HepG2 (cell line): ENCODE data around the gene TUFM. TPM values are rescaled to one million over a fixed set of nuclear protein-coding genes. Genes with fewer than 3 reads are reported as not detected.

ENCODE experiments used
- KDM1A ChIP-seq: IDR thresholded peaks from 2 replicates; pipeline ENCODE4 v1.6.1; 2016; ENCODE audit warnings: missing compliant biosample characterization
- KLF16 ChIP-seq, 2 experiments: sonication (generic) in 1 of 2; formaldehyde crosslinking in 1 of 2; IDR thresholded peaks; 2 replicates each; pipeline versions ENCODE4 v1.6.1 to v1.8.0; 2016 to 2023; ENCODE audit warnings: missing genetic modification reagents in 2 of 2, missing compliant biosample characterization in 1 of 2
- KLF9 ChIP-seq: IDR thresholded peaks from 2 replicates; pipeline ENCODE4 v1.6.1; 2016; ENCODE audit warnings: low read depth
- ZBTB7A ChIP-seq: sonication (generic); formaldehyde crosslinking; IDR thresholded peaks from 2 replicates; pipeline ENCODE4 v1.8.0; 2022; ENCODE audit warnings: mild to moderate bottlenecking, missing genetic modification reagents
- ZNF101 ChIP-seq: sonication (generic); formaldehyde crosslinking; IDR thresholded peaks from 2 replicates; pipeline ENCODE4 v1.4.0; 2020; ENCODE audit warnings: mild to moderate bottlenecking, low read depth, missing genetic modification reagents, borderline replicate concordance
- ZNF34 ChIP-seq: sonication (generic); formaldehyde crosslinking; IDR thresholded peaks from 2 replicates; pipeline ENCODE4 v1.4.0; 2020; ENCODE audit warnings: mild to moderate bottlenecking, missing genetic modification reagents, borderline replicate concordance
- ZNF749 ChIP-seq: sonication (generic); formaldehyde crosslinking; IDR thresholded peaks from 2 replicates; pipeline ENCODE4 v1.8.0; 2022; ENCODE audit warnings: mild to moderate bottlenecking, missing genetic modification reagents, moderate library complexity, borderline replicate concordance
- polyA plus RNA-seq, 8 experiments: library from polyadenylated mRNA; depleted of rRNA in 3 of 8; stranded (reverse) in 7 of 8; unstranded in 1 of 8; fragments of >200 nt; fragmentation: Illumina TruSeq in 4 of 8; extraction: Trizol in 4 of 8; gene quantifications; 2 replicates each; pipeline versions ENCODE4 v1.2.1 to v1.2.3, GENCODE V29; 2011 to 2016; ENCODE audit warnings: low read depth in 4 of 8, missing spikeins in 1 of 8, mixed read lengths in 1 of 8; ENCODE audit not compliant: insufficient read depth in 1 of 8
- total RNA-seq, 5 experiments: library from RNA; depleted of rRNA; stranded (reverse); fragments of >200 nt; fragmentation: Illumina TruSeq; extraction: Trizol; gene quantifications; 2 replicates each; pipeline ENCODE4 v1.2.3, GENCODE V29; 2016; ENCODE audit warnings: low read depth in 1 of 5
- TF ChIP-seq, protein P1 (sequence below): IDR thresholded peaks from 2 replicates; pipeline ENCODE4 v1.4.0; 2020; ENCODE audit warnings: mild to moderate bottlenecking, missing genetic modification reagents
- TF ChIP-seq, protein P2 (sequence below): sonication (generic); formaldehyde crosslinking; IDR thresholded peaks from 2 replicates; pipeline ENCODE4 v1.8.0; 2022; ENCODE audit warnings: missing genetic modification reagents, mild to moderate bottlenecking, inconsistent platforms, borderline replicate concordance
- TF ChIP-seq, protein P3 (sequence below): sonication (generic); formaldehyde crosslinking; IDR thresholded peaks from 2 replicates; pipeline ENCODE4 v1.9.0; 2022; ENCODE audit warnings: low read depth, missing genetic modification reagents
- TF ChIP-seq, protein P4 (sequence below): sonication (generic); formaldehyde crosslinking; IDR thresholded peaks from 2 replicates; pipeline ENCODE4; 2020; ENCODE audit warnings: missing genetic modification reagents, mild to moderate bottlenecking, borderline replicate concordance
- TF ChIP-seq, protein P5 (sequence below): sonication (generic); formaldehyde crosslinking; IDR thresholded peaks from 2 replicates; pipeline ENCODE4 v1.4.0; 2020; ENCODE audit warnings: missing genetic modification reagents, borderline replicate concordance
- TF ChIP-seq, protein P6 (sequence below): sonication (generic); formaldehyde crosslinking; IDR thresholded peaks from 2 replicates; pipeline ENCODE4 v1.8.0; 2022; ENCODE audit warnings: mild to moderate bottlenecking, missing genetic modification reagents, moderate library complexity

The TUFM gene
- total and polyA plus RNA-seq, 2 of the 13 experiments (the other 11 are each of a cell fraction or from before 2014, with no cell fraction given): 206 to 298 TPM

DNA sequence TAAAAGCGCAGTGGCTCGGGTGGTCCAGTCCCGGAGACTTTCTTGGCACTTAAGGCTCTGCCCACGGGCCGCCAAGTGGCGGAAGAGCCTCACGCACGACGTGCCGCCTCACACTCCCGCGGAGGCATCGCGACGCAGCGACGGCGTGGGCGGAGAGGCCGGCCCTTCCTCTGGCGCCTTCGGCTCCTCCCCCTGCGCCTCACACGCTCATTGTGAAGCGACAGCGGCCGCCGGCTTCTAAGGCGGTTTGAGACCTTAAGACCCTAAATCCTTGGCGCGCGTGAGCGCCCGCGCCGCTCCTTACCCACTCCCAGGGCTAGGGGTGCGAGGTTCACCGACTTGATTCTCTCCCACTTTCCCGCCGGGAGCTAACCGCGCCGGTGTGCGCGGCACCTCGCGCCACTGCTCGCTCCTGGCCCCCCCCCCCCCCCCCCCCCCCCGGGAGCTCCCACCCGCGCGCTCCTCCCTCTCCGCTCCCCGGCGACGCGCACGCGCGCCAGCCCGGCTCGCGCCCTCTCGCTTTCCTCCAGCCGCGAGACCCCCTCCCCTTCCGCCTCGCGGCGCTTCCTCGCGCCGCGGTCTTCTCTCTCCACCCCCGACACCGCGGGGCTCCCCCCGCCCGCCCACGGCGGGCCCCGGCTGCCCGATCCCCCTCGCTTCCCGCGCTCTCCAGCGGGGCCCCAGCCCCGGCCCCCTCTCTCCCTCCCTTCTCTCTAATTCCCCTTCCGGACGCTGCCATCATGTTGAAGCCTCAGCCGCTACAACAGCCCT, 23.4 kb downstream of the TUFM start, which contains the start of gene ATXN2L (continued):
- TF ChIP-seq, protein P1, sequence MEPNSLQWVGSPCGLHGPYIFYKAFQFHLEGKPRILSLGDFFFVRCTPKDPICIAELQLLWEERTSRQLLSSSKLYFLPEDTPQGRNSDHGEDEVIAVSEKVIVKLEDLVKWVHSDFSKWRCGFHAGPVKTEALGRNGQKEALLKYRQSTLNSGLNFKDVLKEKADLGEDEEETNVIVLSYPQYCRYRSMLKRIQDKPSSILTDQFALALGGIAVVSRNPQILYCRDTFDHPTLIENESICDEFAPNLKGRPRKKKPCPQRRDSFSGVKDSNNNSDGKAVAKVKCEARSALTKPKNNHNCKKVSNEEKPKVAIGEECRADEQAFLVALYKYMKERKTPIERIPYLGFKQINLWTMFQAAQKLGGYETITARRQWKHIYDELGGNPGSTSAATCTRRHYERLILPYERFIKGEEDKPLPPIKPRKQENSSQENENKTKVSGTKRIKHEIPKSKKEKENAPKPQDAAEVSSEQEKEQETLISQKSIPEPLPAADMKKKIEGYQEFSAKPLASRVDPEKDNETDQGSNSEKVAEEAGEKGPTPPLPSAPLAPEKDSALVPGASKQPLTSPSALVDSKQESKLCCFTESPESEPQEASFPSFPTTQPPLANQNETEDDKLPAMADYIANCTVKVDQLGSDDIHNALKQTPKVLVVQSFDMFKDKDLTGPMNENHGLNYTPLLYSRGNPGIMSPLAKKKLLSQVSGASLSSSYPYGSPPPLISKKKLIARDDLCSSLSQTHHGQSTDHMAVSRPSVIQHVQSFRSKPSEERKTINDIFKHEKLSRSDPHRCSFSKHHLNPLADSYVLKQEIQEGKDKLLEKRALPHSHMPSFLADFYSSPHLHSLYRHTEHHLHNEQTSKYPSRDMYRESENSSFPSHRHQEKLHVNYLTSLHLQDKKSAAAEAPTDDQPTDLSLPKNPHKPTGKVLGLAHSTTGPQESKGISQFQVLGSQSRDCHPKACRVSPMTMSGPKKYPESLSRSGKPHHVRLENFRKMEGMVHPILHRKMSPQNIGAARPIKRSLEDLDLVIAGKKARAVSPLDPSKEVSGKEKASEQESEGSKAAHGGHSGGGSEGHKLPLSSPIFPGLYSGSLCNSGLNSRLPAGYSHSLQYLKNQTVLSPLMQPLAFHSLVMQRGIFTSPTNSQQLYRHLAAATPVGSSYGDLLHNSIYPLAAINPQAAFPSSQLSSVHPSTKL (CRISPR knock-in tag): peak; percentile 89
- TF ChIP-seq ZBTB7A (CRISPR knock-in tag): peak; percentile 82; the same call in 1 of the 2 replicates
- 0 out of 2 replicates have a peak, but pooled peaks have one; percentile 51 for TF ChIP-seq ZNF34 (CRISPR knock-in tag)
- TF ChIP-seq, protein P2, sequence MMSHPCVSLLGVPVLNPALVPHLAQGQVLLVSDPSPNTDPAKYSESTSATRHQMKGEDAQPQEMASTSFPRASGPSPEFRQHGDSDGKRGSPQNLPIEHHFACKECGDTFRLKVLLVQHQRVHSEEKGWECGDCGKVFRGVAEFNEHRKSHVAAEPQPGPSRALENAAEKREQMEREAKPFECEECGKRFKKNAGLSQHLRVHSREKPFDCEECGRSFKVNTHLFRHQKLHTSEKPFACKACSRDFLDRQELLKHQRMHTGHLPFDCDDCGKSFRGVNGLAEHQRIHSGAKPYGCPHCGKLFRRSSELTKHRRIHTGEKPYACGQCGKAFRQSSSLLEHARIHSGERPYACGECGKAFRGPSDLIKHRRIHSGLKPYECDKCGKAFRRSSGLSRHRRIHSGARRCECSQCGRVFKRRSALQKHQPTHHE (CRISPR knock-in tag): peak; percentile 96; the same call in 1 of the 2 replicates
- TF ChIP-seq, protein P3, sequence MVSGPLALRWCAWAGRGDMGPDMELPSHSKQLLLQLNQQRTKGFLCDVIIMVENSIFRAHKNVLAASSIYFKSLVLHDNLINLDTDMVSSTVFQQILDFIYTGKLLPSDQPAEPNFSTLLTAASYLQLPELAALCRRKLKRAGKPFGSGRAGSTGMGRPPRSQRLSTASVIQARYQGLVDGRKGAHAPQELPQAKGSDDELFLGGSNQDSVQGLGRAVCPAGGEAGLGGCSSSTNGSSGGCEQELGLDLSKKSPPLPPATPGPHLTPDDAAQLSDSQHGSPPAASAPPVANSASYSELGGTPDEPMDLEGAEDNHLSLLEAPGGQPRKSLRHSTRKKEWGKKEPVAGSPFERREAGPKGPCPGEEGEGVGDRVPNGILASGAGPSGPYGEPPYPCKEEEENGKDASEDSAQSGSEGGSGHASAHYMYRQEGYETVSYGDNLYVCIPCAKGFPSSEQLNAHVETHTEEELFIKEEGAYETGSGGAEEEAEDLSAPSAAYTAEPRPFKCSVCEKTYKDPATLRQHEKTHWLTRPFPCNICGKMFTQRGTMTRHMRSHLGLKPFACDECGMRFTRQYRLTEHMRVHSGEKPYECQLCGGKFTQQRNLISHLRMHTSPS (CRISPR knock-in tag): peak; percentile 82
- TF ChIP-seq, protein P4, sequence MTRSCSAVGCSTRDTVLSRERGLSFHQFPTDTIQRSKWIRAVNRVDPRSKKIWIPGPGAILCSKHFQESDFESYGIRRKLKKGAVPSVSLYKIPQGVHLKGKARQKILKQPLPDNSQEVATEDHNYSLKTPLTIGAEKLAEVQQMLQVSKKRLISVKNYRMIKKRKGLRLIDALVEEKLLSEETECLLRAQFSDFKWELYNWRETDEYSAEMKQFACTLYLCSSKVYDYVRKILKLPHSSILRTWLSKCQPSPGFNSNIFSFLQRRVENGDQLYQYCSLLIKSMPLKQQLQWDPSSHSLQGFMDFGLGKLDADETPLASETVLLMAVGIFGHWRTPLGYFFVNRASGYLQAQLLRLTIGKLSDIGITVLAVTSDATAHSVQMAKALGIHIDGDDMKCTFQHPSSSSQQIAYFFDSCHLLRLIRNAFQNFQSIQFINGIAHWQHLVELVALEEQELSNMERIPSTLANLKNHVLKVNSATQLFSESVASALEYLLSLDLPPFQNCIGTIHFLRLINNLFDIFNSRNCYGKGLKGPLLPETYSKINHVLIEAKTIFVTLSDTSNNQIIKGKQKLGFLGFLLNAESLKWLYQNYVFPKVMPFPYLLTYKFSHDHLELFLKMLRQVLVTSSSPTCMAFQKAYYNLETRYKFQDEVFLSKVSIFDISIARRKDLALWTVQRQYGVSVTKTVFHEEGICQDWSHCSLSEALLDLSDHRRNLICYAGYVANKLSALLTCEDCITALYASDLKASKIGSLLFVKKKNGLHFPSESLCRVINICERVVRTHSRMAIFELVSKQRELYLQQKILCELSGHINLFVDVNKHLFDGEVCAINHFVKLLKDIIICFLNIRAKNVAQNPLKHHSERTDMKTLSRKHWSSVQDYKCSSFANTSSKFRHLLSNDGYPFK: peak; percentile 90
- peak in 1 of 2 experiments; percentile 99; a peak in 2 of 4 replicates for TF ChIP-seq KLF16 (CRISPR knock-in tag; IDR thresholded peaks at IDR 0.05)
- TF ChIP-seq, protein P5, sequence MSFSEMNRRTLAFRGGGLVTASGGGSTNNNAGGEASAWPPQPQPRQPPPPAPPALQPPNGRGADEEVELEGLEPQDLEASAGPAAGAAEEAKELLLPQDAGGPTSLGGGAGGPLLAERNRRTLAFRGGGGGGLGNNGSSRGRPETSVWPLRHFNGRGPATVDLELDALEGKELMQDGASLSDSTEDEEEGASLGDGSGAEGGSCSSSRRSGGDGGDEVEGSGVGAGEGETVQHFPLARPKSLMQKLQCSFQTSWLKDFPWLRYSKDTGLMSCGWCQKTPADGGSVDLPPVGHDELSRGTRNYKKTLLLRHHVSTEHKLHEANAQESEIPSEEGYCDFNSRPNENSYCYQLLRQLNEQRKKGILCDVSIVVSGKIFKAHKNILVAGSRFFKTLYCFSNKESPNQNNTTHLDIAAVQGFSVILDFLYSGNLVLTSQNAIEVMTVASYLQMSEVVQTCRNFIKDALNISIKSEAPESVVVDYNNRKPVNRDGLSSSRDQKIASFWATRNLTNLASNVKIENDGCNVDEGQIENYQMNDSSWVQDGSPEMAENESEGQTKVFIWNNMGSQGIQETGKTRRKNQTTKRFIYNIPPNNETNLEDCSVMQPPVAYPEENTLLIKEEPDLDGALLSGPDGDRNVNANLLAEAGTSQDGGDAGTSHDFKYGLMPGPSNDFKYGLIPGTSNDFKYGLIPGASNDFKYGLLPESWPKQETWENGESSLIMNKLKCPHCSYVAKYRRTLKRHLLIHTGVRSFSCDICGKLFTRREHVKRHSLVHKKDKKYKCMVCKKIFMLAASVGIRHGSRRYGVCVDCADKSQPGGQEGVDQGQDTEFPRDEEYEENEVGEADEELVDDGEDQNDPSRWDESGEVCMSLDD (CRISPR knock-in tag): peak; percentile 54; the same call in 1 of the 2 replicates
- 0 out of 2 replicates have a peak, but pooled peaks have one; percentile 75 for TF ChIP-seq ZNF101 (CRISPR knock-in tag)
- TF ChIP-seq, protein P6, sequence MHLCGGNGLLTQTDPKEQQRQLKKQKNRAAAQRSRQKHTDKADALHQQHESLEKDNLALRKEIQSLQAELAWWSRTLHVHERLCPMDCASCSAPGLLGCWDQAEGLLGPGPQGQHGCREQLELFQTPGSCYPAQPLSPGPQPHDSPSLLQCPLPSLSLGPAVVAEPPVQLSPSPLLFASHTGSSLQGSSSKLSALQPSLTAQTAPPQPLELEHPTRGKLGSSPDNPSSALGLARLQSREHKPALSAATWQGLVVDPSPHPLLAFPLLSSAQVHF: 0 out of 2 replicates have a peak, but pooled peaks have one; percentile 25
- no peak for TF ChIP-seq KDM1A (CRISPR knock-in tag)
- TF ChIP-seq ZNF749: peak; percentile 22; the same call in 1 of the 2 replicates
- peak; percentile 94; the same call in 1 of the 2 replicates for TF ChIP-seq KLF9 (CRISPR knock-in tag)
